Activated CD8-positive, alpha-beta T cell treated with anti-CD3 and anti-CD28 coated beads for 36 hours (primary cell): ENCODE results near the gene POU2F3. TPM values are rescaled to one million over a fixed set of nuclear protein-coding genes. Genes with fewer than 3 reads are reported as not detected.

Experiments
- ATAC-seq: fragments of 200-7000 bp; cut with Tn5 transposase; one replicate; pipeline ENCODE4 v1.10.0; 2021; ENCODE audit warnings: mild to moderate bottlenecking, moderate library complexity
- CTCF ChIA-PET: fragments of 350-600 bp; sonication (Branson Sonifier 250); formaldehyde crosslinking; loops from one replicate; lab custom pipeline; 2021; ENCODE audit warnings: antibody characterized with exemption; lab: Charles Lee
- POLR2A ChIA-PET: fragments of 350-600 bp; sonication (Branson Sonifier 250); formaldehyde crosslinking; loops from one replicate; lab custom pipeline; 2021; ENCODE audit warnings: antibody characterized with exemption; lab: Charles Lee
- DNase-seq: peaks from one replicate; pipeline ENCODE4 v3.0.0-alpha.2; 2020
- H3K27ac Mint-ChIP-seq: one replicate; pipeline ENCODE4 v1.8.0; 2021; ENCODE audit warnings: mild to moderate bottlenecking, mixed read lengths
- H3K27me3 Mint-ChIP-seq: one replicate; pipeline ENCODE4 v1.8.0; 2021; ENCODE audit warnings: mixed read lengths
- H3K36me3 Mint-ChIP-seq: one replicate; pipeline ENCODE4 v1.8.0; 2021; ENCODE audit warnings: low read depth, mixed read lengths
- H3K4me1 Mint-ChIP-seq: one replicate; pipeline ENCODE4 v1.8.0; 2021; ENCODE audit warnings: low read depth, mixed read lengths
- H3K4me3 Mint-ChIP-seq: one replicate; pipeline ENCODE4 v1.8.0; 2021; ENCODE audit warnings: mild to moderate bottlenecking, moderate library complexity, mixed read lengths
- H3K9me3 Mint-ChIP-seq: one replicate; pipeline ENCODE4 v1.8.0; 2021; ENCODE audit warnings: mixed read lengths
- CTCF ChIP-seq: fragments of 200-600 bp; IDR thresholded peaks from one replicate; pipeline ENCODE4 v1.8.0; 2022; ENCODE audit warnings: antibody characterized with exemption, mild to moderate bottlenecking
- intact Hi-C: fragments of 100-400 bp; cut with micrococcal nuclease; formaldehyde crosslinking; loops from one replicate; pipeline ENCODE4 v1.10.0; 2022
- total RNA-seq, 2 experiments: library from RNA; stranded (reverse); gene quantifications; one replicate each; pipeline ENCODE4 v1.2.3, GENCODE V29; 2021

POU2F3 gene
- total RNA-seq, 2 experiments from 2014 or later = not detected

GRCh38 chr11:120357620-120358019 is 117.7 kb downstream of the POU2F3 start:
- no peak for TF ChIP-seq CTCF
- Mint-ChIP-seq H3K4me3 (no peak overlapping the region), H3K27ac (no peak overlapping the region), H3K27me3 (peaks cover 29% of the 10 kb centered on the region), H3K4me1 (no peaks in the 10 kb centered on the region), H3K36me3 (no peaks in the 10 kb centered on the region), H3K9me3 (no peaks in the 10 kb centered on the region)
- ChIA-PET POLR2A (no interaction called here), CTCF (no interaction called here)
- intact Hi-C loops = no loop called here
- ATAC-seq (no peak), DNase-seq (no peak)

GRCh38 chr11:120358729-120359128 is 118.8 kb downstream of the POU2F3 start:
- intact Hi-C loops = no loop called here
- H3K4me1 Mint-ChIP-seq = no peaks in the 10 kb centered on the region
- ATAC-seq (no peak), DNase-seq (no peak)
- no peaks in the 10 kb centered on the region for H3K9me3 Mint-ChIP-seq
- CTCF ChIA-PET = no interaction called here
- no peak for TF ChIP-seq CTCF
- H3K4me3 Mint-ChIP-seq = no peak overlapping the region
- POLR2A ChIA-PET = no interaction called here
- H3K27me3 Mint-ChIP-seq = peaks cover 20% of the 10 kb centered on the region
- H3K27ac Mint-ChIP-seq = no peak overlapping the region
- H3K36me3 Mint-ChIP-seq = no peaks in the 10 kb centered on the region

- Mint-ChIP-seq H3K27ac (no peak overlapping the region), H3K4me1 (no peaks in the 10 kb centered on the region), H3K9me3 (no peaks in the 10 kb centered on the region), H3K4me3 (no peak overlapping the region), H3K27me3 (peaks cover 16% of the 10 kb centered on the region), H3K36me3 (no peaks in the 10 kb centered on the region)
- ChIA-PET CTCF (interaction anchor here (0.9 kb wide), 1 partner anchor 23 kb away, joined by 3 read pairs; no protein-coding TSS in a partner anchor), POLR2A (interaction anchor here (0.6 kb wide), 1 partner anchor 687 kb away, joined by 4 read pairs; no protein-coding TSS in a partner anchor)
- TF ChIP-seq CTCF = no peak
- ATAC-seq (no peak), DNase-seq (no peak)
- intact Hi-C loops = no loop called here
Observed at GRCh38 chr11:120363436-120363835, 123.5 kb downstream of the POU2F3 start.

GRCh38 chr11:120365512-120365911 is 125.6 kb downstream of the POU2F3 start:
- no peak for DNase-seq
- TF ChIP-seq CTCF = no peak
- Mint-ChIP-seq H3K27ac (no peak overlapping the region), H3K4me1 (no peaks in the 10 kb centered on the region), H3K36me3 (no peaks in the 10 kb centered on the region), H3K4me3 (no peak overlapping the region), H3K9me3 (no peaks in the 10 kb centered on the region), H3K27me3 (peaks cover 12% of the 10 kb centered on the region)
- ChIA-PET POLR2A (no interaction called here), CTCF (interaction anchor here (0.7 kb wide), 1 partner anchor 59 kb away, joined by 3 read pairs; no protein-coding TSS in a partner anchor)
- ATAC-seq = no peak
- intact Hi-C loops = no loop called here

Other genes with a start within 250 kb of the POU2F3 start
- not detected for gene TRIM29, start 102.0 kb upstream of the POU2F3 start, total RNA-seq
- gene OAF, start 29.1 kb upstream of the POU2F3 start, total RNA-seq = 1 to 10 TPM; 3.7 to 4.6 TPM
- under 1 TPM; 0.36 to 0.83 TPM for gene TLCD5, start 85.2 kb downstream of the POU2F3 start, total RNA-seq
- gene ARHGEF12, start 96.3 kb downstream of the POU2F3 start, total RNA-seq = 10 to 100 TPM in 1 of 2 experiments, 1 to 10 TPM in 1; 9.6 to 10.2 TPM